ENCODE results near the gene NCAN. TPM values are rescaled to one million over a fixed set of nuclear protein-coding genes. Genes with fewer than 3 reads are reported as not detected.
"Not testable (repeated sequence)": the region's sequence is repeated elsewhere in the genome, so short reads cannot be mapped to it uniquely, and the experiment has no call there.

NCAN gene
- total RNA-seq, 1 donor from 2014 or later: 0.17 TPM

- peaks cover 3% of the 10 kb centered on the region for H3K27me3 ChIP-seq (ENCODE audit: control insufficient read depth, insufficient read depth, low read length)
- DNase-seq (ENCODE audit: low read depth): no peak
- TF ChIP-seq, protein P1, sequence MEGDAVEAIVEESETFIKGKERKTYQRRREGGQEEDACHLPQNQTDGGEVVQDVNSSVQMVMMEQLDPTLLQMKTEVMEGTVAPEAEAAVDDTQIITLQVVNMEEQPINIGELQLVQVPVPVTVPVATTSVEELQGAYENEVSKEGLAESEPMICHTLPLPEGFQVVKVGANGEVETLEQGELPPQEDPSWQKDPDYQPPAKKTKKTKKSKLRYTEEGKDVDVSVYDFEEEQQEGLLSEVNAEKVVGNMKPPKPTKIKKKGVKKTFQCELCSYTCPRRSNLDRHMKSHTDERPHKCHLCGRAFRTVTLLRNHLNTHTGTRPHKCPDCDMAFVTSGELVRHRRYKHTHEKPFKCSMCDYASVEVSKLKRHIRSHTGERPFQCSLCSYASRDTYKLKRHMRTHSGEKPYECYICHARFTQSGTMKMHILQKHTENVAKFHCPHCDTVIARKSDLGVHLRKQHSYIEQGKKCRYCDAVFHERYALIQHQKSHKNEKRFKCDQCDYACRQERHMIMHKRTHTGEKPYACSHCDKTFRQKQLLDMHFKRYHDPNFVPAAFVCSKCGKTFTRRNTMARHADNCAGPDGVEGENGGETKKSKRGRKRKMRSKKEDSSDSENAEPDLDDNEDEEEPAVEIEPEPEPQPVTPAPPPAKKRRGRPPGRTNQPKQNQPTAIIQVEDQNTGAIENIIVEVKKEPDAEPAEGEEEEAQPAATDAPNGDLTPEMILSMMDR (IDR thresholded peaks at IDR 0.05; ENCODE audit: insufficient read depth, low read length, poor library complexity, severe bottlenecking): no peak
- H3K4me3 ChIP-seq (ENCODE audit: low read depth, low read length): no peak overlapping the region
- no peaks in the 10 kb centered on the region for H3K36me3 ChIP-seq (ENCODE audit: control insufficient read depth, insufficient read depth, low read length)
Measured at GRCh38 chr19:19238126-19238894, 26.6 kb downstream of the NCAN start.

- H3K27me3 ChIP-seq (ENCODE audit: control insufficient read depth, insufficient read depth, low read length): peaks cover 3% of the 10 kb centered on the region
- DNase-seq (ENCODE audit: low read depth): no peak
- no peaks in the 10 kb centered on the region for H3K36me3 ChIP-seq (ENCODE audit: control insufficient read depth, insufficient read depth, low read length)
- TF ChIP-seq, protein P1 (IDR thresholded peaks at IDR 0.05; ENCODE audit: insufficient read depth, low read length, poor library complexity, severe bottlenecking): no peak
- H3K4me3 ChIP-seq (ENCODE audit: low read depth, low read length): no peak overlapping the region
Measured at GRCh38 chr19:19239675-19240074, 27.9 kb downstream of the NCAN start.

DNA sequence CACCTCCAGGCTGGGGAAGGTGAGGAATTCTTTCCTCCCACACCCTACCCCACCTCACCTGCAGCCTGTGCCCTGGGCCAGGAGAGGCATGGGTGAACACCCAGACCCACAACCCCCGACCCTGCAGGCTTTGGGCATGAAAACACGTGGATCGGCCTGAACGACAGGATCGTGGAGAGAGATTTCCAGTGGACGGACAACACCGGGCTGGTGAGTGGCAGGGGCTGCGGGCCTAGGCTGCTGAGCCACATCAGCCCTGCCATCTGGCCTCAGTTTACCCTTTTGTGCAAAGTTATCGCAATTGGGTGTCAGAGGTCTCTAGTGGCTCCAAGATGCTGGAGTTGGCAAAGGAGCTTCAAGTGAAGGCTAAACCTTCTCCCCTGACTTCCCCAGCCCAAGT, 28.7 kb downstream of the NCAN start:
- TF ChIP-seq, protein P1 (IDR thresholded peaks at IDR 0.05; ENCODE audit: insufficient read depth, low read length, poor library complexity, severe bottlenecking): no peak
- DNase-seq (ENCODE audit: low read depth): no peak

GRCh38 chr19:19250196-19250801, 38.5 kb downstream of the NCAN start:
- DNase-seq (ENCODE audit: low read depth): no peak
- H3K4me3 ChIP-seq (ENCODE audit: low read depth, low read length): no peak overlapping the region
- TF ChIP-seq, protein P1 (IDR thresholded peaks at IDR 0.05; ENCODE audit: insufficient read depth, low read length, poor library complexity, severe bottlenecking): no peak
- peaks cover 7% of the 10 kb centered on the region for H3K27me3 ChIP-seq (ENCODE audit: control insufficient read depth, insufficient read depth, low read length)
- H3K36me3 ChIP-seq (ENCODE audit: control insufficient read depth, insufficient read depth, low read length): no peaks in the 10 kb centered on the region

More for the DNA sequence above, 28.7 kb downstream of the NCAN start:
- Histone ChIP-seq H3K36me3 (ENCODE audit: control insufficient read depth, insufficient read depth, low read length) (no peaks in the 10 kb centered on the region), H3K27me3 (ENCODE audit: control insufficient read depth, insufficient read depth, low read length) (peaks cover 3% of the 10 kb centered on the region), H3K4me3 (ENCODE audit: low read depth, low read length) (no peak overlapping the region)

- DNase-seq (ENCODE audit: low read depth); H3K36me3 ChIP-seq (ENCODE audit: control insufficient read depth, insufficient read depth, low read length); H3K4me3 ChIP-seq (ENCODE audit: low read depth, low read length): not testable (repeated sequence)
- peaks cover 27% of the 10 kb centered on the region for H3K27me3 ChIP-seq (ENCODE audit: control insufficient read depth, insufficient read depth, low read length)
Measured at GRCh38 chr19:19253409-19253808, 41.7 kb downstream of the NCAN start.

GRCh38 chr19:19256072-19256969, 44.6 kb downstream of the NCAN start:
- Histone ChIP-seq H3K27me3 (ENCODE audit: control insufficient read depth, insufficient read depth, low read length) (peaks cover 32% of the 10 kb centered on the region), H3K4me3 (ENCODE audit: low read depth, low read length) (no peak overlapping the region), H3K36me3 (ENCODE audit: control insufficient read depth, insufficient read depth, low read length) (no peaks in the 10 kb centered on the region)
- no peak for DNase-seq (ENCODE audit: low read depth)
- TF ChIP-seq, protein P1 (IDR thresholded peaks at IDR 0.05; ENCODE audit: insufficient read depth, low read length, poor library complexity, severe bottlenecking): no peak

Measured in kidney epithelial cell (primary cell).